ENCODE results near the gene HTR6. TPM values are rescaled to one million over a fixed set of nuclear protein-coding genes. Genes with fewer than 3 reads are reported as not detected.

Gene HTR6
- total and polyA plus RNA-seq, 5 experiments from 2014 or later, result 0.20 to 0.38 TPM; not detected in 3

DNA sequence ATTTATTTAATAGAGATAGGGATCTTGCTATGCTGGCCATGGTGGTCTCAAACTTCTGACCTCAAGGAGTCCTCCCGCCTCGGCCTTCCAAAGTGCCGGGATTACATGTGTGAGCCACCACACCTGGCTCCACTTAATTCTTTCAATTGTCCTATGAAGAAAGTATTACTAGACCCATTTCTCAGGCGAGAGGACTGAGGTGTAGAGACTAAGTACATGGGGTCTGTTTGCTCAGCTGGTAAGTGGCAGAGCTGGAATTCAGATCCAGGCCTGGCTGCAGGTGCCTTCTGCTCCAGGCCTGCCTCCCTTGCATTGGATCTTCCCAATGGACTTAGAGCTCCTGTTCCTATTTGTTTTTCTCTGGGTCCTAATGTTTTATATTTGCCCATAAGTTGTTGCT is 55.5 kb downstream of the HTR6 start:
- Mint-ChIP-seq H3K9me3 (no peaks in the 10 kb centered on the region), H3K4me1 (peaks cover 5 to 7% (median 5%) of the 10 kb centered on the region in 4 donors), H3K27ac (peak overlapping the region in 1 of 10 donors; percentile 1), H3K27me3 (no peaks in the 10 kb centered on the region), H3K36me3 (peaks cover 0 to 26% (median 2%) of the 10 kb centered on the region in 3 donors), H3K4me3 (no peak overlapping the region)
- no peak for ATAC-seq
- DNase-seq, result no peak
- POLR2A ChIA-PET, result no interaction called here

DNA sequence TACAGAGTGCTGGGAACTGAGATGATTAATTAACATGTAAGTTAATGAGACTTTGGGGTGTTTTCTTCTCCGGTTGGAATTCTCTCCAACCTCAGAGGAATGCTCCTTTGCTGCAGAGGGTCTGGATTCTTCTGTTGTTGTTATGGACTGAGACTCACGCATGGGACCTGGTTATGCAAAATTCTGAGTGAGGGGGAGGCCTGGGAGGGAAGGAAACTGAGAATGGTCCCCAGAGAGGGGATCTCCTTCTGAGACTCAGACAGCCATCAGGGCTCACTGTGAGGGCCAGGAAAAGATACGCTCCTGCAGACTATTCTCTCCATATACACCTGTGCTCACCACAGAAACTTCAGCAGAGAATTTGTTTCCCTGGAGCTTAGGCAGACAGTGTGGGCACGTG is 56.3 kb downstream of the HTR6 start:
- H3K27ac Mint-ChIP-seq, result peak overlapping the region in 1 of 10 donors; percentile 6
- DNase-seq, result no peak
- no peak for ATAC-seq
- H3K4me1 Mint-ChIP-seq, result no peaks in the 10 kb centered on the region
- no peaks in the 10 kb centered on the region for H3K9me3 Mint-ChIP-seq
- peaks cover 0 to 25% (median 2%) of the 10 kb centered on the region in 3 donors for H3K36me3 Mint-ChIP-seq
- POLR2A ChIA-PET, result no interaction called here
- no peaks in the 10 kb centered on the region for H3K27me3 Mint-ChIP-seq
- H3K4me3 Mint-ChIP-seq, result no peak overlapping the region

- H3K27me3 Mint-ChIP-seq, result no peaks in the 10 kb centered on the region
- H3K27ac Mint-ChIP-seq, result no peak overlapping the region
- no peak overlapping the region for H3K4me3 Mint-ChIP-seq
- POLR2A ChIA-PET, result no interaction called here
- H3K4me1 Mint-ChIP-seq, result no peaks in the 10 kb centered on the region
- DNase-seq (no peak), ATAC-seq (no peak)
- peaks cover 0 to 50% (median 2%) of the 10 kb centered on the region in 3 donors for H3K36me3 Mint-ChIP-seq
- H3K9me3 Mint-ChIP-seq, result no peaks in the 10 kb centered on the region
These were observed 59.2 kb downstream of the HTR6 start for GRCh38 chr1:19723874-19724273.

DNA sequence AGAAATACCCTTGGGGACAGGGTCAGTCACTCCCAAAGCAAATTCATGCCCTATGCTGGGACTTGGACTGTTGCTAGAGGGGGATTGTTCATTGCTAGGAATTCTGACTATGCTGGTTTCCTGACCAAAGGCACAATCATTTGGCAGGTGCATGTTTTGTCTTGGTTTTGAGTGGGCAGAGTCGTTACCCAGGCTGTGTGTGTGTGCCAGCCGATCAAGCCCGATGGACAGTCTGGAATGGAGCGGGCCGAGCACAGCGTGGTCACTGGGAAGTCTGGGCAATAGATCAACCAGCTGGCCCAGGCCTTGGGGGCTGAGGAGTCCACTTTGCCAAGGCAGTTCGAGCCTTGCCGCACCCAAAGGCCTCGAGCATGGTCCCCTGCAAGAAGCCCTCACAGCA is 60.9 kb downstream of the HTR6 start:
- POLR2A ChIA-PET, result no interaction called here
- no peak for ATAC-seq
- no peaks in the 10 kb centered on the region for H3K27me3 Mint-ChIP-seq
- H3K4me1 Mint-ChIP-seq, result no peaks in the 10 kb centered on the region
- peaks cover 0 to 4% (median 3%) of the 10 kb centered on the region in 9 donors for H3K9me3 Mint-ChIP-seq
- no peak overlapping the region for H3K4me3 Mint-ChIP-seq
- no peak for DNase-seq
- peak overlapping the region in 1 of 10 donors; percentile 62 for H3K27ac Mint-ChIP-seq
- peaks cover 3 to 52% (median 11%) of the 10 kb centered on the region in 3 donors for H3K36me3 Mint-ChIP-seq

GRCh38 chr1:19728413-19729145 is 63.9 kb downstream of the HTR6 start:
- H3K4me1 Mint-ChIP-seq, result no peaks in the 10 kb centered on the region
- H3K27ac Mint-ChIP-seq, result peak overlapping the region in 2 of 10 donors; percentile 19 to 30
- peaks cover 8 to 68% (median 36%) of the 10 kb centered on the region in 3 donors for H3K36me3 Mint-ChIP-seq
- no peaks in the 10 kb centered on the region for H3K27me3 Mint-ChIP-seq
- DNase-seq, result no peak
- no peak for ATAC-seq
- no peak overlapping the region for H3K4me3 Mint-ChIP-seq
- H3K9me3 Mint-ChIP-seq, result peaks cover 0 to 10% (median 4%) of the 10 kb centered on the region in 9 donors
- POLR2A ChIA-PET, result no interaction called here

DNA sequence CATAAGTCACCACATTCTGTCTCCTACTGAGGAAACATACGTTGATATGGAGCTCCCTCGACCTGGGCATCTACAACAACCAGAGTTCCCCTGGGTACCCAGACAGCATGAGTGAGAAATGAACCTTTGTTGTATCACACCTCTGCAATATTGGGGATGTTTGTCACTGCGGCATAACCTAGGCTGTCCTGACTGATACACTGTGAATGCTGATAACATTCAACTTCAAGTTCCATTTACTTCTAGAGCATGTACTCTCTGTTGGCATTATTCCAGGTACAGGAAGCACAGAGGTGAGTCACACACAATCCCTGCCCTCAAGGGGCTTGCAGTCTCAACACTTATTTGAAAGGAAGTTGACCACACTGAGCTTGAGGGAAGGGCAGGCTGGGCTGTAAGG is 65.6 kb downstream of the HTR6 start:
- Mint-ChIP-seq H3K27me3 (no peaks in the 10 kb centered on the region), H3K9me3 (peaks cover 0 to 10% (median 4%) of the 10 kb centered on the region in 9 donors), H3K36me3 (peaks cover 8 to 66% (median 42%) of the 10 kb centered on the region in 3 donors), H3K27ac (no peak overlapping the region), H3K4me1 (no peaks in the 10 kb centered on the region), H3K4me3 (no peak overlapping the region)
- no peak for DNase-seq
- no peak for ATAC-seq
- POLR2A ChIA-PET, result interaction anchor here (0.6 kb wide), 2 partner anchors 72 to 753 kb away, joined by 3 to 4 read pairs; no protein-coding TSS in a partner anchor

Other genes starting within 250 kb of the HTR6 start
- gene CAPZB, start 179.3 kb upstream of the HTR6 start, total RNA-seq, result 100 to 1,000 TPM; 268 to 289 TPM
- gene CAPZB, start 179.3 kb upstream of the HTR6 start, polyA plus RNA-seq, result 100 to 1,000 TPM; 475 to 592 (median 562) TPM
- gene NBL1, start 20.6 kb upstream of the HTR6 start, total RNA-seq, result 10 to 100 TPM; 17.6 to 19.3 TPM
- 10 to 100 TPM in 1 of 3 donors, 1 to 10 TPM in 2; 7.7 to 14.0 (median 8.6) TPM for gene NBL1, start 20.6 kb upstream of the HTR6 start, polyA plus RNA-seq
- 10 to 100 TPM; 16.4 to 17.5 TPM for gene TMCO4, start 135.0 kb downstream of the HTR6 start, total RNA-seq
- 10 to 100 TPM in 2 of 3 donors, 1 to 10 TPM in 1; 7.7 to 15.3 (median 10.5) TPM for gene TMCO4, start 135.0 kb downstream of the HTR6 start, polyA plus RNA-seq
- gene RNF186, start 150.4 kb downstream of the HTR6 start, total RNA-seq, result not detected
- gene RNF186, start 150.4 kb downstream of the HTR6 start, polyA plus RNA-seq, result not detected
- 10 to 100 TPM; 16.4 to 16.7 TPM for gene OTUD3, start 217.5 kb downstream of the HTR6 start, total RNA-seq
- 1 to 10 TPM in 2 of 3 donors, under 1 TPM in 1; 0.95 to 2.4 (median 1.6) TPM for gene OTUD3, start 217.5 kb downstream of the HTR6 start, polyA plus RNA-seq

All from naive thymus-derived CD8-positive, alpha-beta T cell (primary cell).